Stromal cell of bone marrow (primary cell): Measurements from ENCODE around the gene PFKFB2.

ENCODE experiments used
- DNase-seq: peaks from one replicate; pipeline ENCODE4 v3.0.0-alpha.2; 2012; ENCODE audit warnings: low read depth

PFKFB2 gene

GRCh38 chr1:207021876-207022596 lies 31.0 kb upstream of the PFKFB2 start:
- no peak for DNase-seq

- no peak for DNase-seq
These were observed 29.9 kb upstream of the PFKFB2 start for GRCh38 chr1:207022996-207023679.

GRCh38 chr1:207024202-207025145 lies 28.6 kb upstream of the PFKFB2 start:
- DNase-seq: no peak

- DNase-seq: no peak
These were observed 27.8 kb upstream of the PFKFB2 start for GRCh38 chr1:207025146-207025880.

GRCh38 chr1:207026104-207026534 lies 27.0 kb upstream of the PFKFB2 start:
- DNase-seq: peak; percentile 11

GRCh38 chr1:207027206-207027777 lies 25.8 kb upstream of the PFKFB2 start:
- no peak for DNase-seq

- no peak for DNase-seq
These were observed 25.2 kb upstream of the PFKFB2 start for GRCh38 chr1:207027921-207028320.

- DNase-seq: no peak
These were observed 24.0 kb upstream of the PFKFB2 start for GRCh38 chr1:207028884-207029650.

GRCh38 chr1:207029701-207030521 lies 23.2 kb upstream of the PFKFB2 start:
- DNase-seq: no peak

GRCh38 chr1:207030522-207031009 lies 22.5 kb upstream of the PFKFB2 start:
- no peak for DNase-seq

- DNase-seq: no peak
These were observed 22.1 kb upstream of the PFKFB2 start for GRCh38 chr1:207031016-207031415.

- no peak for DNase-seq
These were observed 21.3 kb upstream of the PFKFB2 start for GRCh38 chr1:207031632-207032264.

GRCh38 chr1:207032528-207033017 lies 20.5 kb upstream of the PFKFB2 start, which contains the start of gene C1orf116:
Gene C1orf116 (minus strand): TSS chr1:207032756. CDS start chr1:207027598, 5,158 bp downstream.
- no peak for DNase-seq

GRCh38 chr1:207033302-207033701 lies 19.8 kb upstream of the PFKFB2 start:
- DNase-seq: no peak

- no peak for DNase-seq
These were observed 18.9 kb upstream of the PFKFB2 start for GRCh38 chr1:207034208-207034607.

- DNase-seq: no peak
These were observed 18.1 kb upstream of the PFKFB2 start for GRCh38 chr1:207034998-207035397.

- DNase-seq: no peak
These were observed 17.1 kb upstream of the PFKFB2 start for GRCh38 chr1:207035877-207036551.

GRCh38 chr1:207036865-207037264 lies 16.2 kb upstream of the PFKFB2 start:
- DNase-seq: no peak
